ENCODE data around the gene TRANK1.

Gene TRANK1

GRCh38 chr3:36817806-36818533 is 126.9 kb downstream of the TRANK1 start:
- H3K4me1 ChIP-seq (ENCODE audit: control insufficient read depth, insufficient read depth, low read length) = no peaks in the 10 kb centered on the region
- no peaks in the 10 kb centered on the region for H3K9me3 ChIP-seq (ENCODE audit: control insufficient read depth, insufficient read depth, low read depth, low read length)
- CTCF ChIA-PET = no interaction called here
- H3K36me3 ChIP-seq (ENCODE audit: control insufficient read depth in 2 of 2, insufficient read depth in 1 of 2, low read length in 2 of 2) = no peaks in the 10 kb centered on the region
- H3K27ac ChIP-seq (ENCODE audit: extremely low read depth, low read depth, low read length) = no peak overlapping the region
- TF ChIP-seq ZSCAN16 (tag by site-specific recombination; IDR thresholded peaks at IDR 0.05) (no peak), ZNF629 (tag by site-specific recombination; IDR thresholded peaks at IDR 0.05) (no peak)
- H3K4me3 ChIP-seq (ENCODE audit: low read depth, low read length) = no peak overlapping the region
- POLR2A ChIA-PET = no interaction called here

DNA sequence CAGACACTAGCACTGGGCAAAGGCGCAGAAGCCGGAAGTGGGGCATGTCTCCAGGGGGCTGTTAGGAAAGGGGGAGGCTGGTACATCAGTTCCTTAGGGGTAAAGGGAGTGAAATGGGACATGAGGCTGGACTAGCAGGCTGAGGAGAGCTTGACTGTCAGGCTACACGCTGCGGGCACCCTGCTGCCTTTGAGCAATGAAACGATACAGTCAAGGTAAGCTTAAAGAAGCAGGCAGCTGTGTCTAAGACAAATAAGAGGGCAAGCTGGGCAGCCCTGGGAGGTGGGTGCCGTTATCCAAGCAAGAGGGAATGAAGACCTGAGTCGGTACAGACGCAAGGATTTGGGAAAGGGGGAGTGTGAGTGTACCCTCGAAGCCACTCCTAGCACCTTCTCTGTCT is 129.5 kb downstream of the TRANK1 start:
- Histone ChIP-seq H3K4me1 (ENCODE audit: control insufficient read depth, insufficient read depth, low read length) (no peaks in the 10 kb centered on the region), H3K4me3 (ENCODE audit: low read depth, low read length) (no peak overlapping the region), H3K9me3 (ENCODE audit: control insufficient read depth, insufficient read depth, low read depth, low read length) (no peaks in the 10 kb centered on the region), H3K27ac (ENCODE audit: extremely low read depth, low read depth, low read length) (no peak overlapping the region), H3K36me3 (ENCODE audit: control insufficient read depth in 2 of 2, insufficient read depth in 1 of 2, low read length in 2 of 2) (no peaks in the 10 kb centered on the region)
- ChIA-PET POLR2A (no interaction called here), CTCF (interaction anchor here (1.1 kb wide), 1 partner anchor 74 kb away, joined by 3 read pairs; no protein-coding TSS in a partner anchor)
- no peak for TF ChIP-seq ZNF843 (tag by site-specific recombination; IDR thresholded peaks at IDR 0.05)
- TF ChIP-seq ZNF530 (tag by site-specific recombination; IDR thresholded peaks at IDR 0.05; ENCODE audit: low read depth) = no peak
- no peak for TF ChIP-seq ZNF510 (tag by site-specific recombination; IDR thresholded peaks at IDR 0.05; ENCODE audit: insufficient replicate concordance)
- no peak for TF ChIP-seq ZNF624 (tag by site-specific recombination; IDR thresholded peaks at IDR 0.05)
- TF ChIP-seq EGR2 (tag by site-specific recombination; IDR thresholded peaks at IDR 0.05; ENCODE audit: low read depth) = no peak
- TF ChIP-seq ZNF202 (tag by site-specific recombination; IDR thresholded peaks at IDR 0.05; ENCODE audit: borderline replicate concordance) = no peak
- TF ChIP-seq ZNF707 (tag by site-specific recombination; IDR thresholded peaks at IDR 0.05) = no peak
- TF ChIP-seq GLIS1 (tag by site-specific recombination; IDR thresholded peaks at IDR 0.05) = no peak
- no peak for TF ChIP-seq ELK4 (IDR thresholded peaks at IDR 0.05; ENCODE audit: borderline replicate concordance, low read depth, low read length)
- TF ChIP-seq, protein P1, sequence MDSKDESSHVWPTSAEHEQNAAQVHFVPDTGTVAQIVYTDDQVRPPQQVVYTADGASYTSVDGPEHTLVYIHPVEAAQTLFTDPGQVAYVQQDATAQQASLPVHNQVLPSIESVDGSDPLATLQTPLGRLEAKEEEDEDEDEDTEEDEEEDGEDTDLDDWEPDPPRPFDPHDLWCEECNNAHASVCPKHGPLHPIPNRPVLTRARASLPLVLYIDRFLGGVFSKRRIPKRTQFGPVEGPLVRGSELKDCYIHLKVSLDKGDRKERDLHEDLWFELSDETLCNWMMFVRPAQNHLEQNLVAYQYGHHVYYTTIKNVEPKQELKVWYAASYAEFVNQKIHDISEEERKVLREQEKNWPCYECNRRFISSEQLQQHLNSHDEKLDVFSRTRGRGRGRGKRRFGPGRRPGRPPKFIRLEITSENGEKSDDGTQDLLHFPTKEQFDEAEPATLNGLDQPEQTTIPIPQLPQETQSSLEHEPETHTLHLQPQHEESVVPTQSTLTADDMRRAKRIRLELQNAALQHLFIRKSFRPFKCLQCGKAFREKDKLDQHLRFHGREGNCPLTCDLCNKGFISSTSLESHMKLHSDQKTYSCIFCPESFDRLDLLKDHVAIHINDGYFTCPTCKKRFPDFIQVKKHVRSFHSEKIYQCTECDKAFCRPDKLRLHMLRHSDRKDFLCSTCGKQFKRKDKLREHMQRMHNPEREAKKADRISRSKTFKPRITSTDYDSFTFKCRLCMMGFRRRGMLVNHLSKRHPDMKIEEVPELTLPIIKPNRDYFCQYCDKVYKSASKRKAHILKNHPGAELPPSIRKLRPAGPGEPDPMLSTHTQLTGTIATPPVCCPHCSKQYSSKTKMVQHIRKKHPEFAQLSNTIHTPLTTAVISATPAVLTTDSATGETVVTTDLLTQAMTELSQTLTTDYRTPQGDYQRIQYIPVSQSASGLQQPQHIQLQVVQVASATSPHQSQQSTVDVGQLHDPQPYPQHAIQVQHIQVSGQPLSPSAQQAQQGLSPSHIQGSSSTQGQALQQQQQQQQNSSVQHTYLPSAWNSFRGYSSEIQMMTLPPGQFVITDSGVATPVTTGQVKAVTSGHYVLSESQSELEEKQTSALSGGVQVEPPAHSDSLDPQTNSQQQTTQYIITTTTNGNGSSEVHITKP (tag by site-specific recombination; IDR thresholded peaks at IDR 0.05) = no peak
- TF ChIP-seq, protein P2, sequence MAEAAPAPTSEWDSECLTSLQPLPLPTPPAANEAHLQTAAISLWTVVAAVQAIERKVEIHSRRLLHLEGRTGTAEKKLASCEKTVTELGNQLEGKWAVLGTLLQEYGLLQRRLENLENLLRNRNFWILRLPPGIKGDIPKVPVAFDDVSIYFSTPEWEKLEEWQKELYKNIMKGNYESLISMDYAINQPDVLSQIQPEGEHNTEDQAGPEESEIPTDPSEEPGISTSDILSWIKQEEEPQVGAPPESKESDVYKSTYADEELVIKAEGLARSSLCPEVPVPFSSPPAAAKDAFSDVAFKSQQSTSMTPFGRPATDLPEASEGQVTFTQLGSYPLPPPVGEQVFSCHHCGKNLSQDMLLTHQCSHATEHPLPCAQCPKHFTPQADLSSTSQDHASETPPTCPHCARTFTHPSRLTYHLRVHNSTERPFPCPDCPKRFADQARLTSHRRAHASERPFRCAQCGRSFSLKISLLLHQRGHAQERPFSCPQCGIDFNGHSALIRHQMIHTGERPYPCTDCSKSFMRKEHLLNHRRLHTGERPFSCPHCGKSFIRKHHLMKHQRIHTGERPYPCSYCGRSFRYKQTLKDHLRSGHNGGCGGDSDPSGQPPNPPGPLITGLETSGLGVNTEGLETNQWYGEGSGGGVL (tag by site-specific recombination; IDR thresholded peaks at IDR 0.05) = no peak
- no peak for TF ChIP-seq ZFP3 (tag by site-specific recombination; IDR thresholded peaks at IDR 0.05; ENCODE audit: low read depth)

- Histone ChIP-seq H3K4me1 (ENCODE audit: control insufficient read depth, insufficient read depth, low read length) (no peaks in the 10 kb centered on the region), H3K27ac (ENCODE audit: extremely low read depth, low read depth, low read length) (no peak overlapping the region), H3K9me3 (ENCODE audit: control insufficient read depth, insufficient read depth, low read depth, low read length) (no peaks in the 10 kb centered on the region), H3K36me3 (ENCODE audit: control insufficient read depth in 2 of 2, insufficient read depth in 1 of 2, low read length in 2 of 2) (no peaks in the 10 kb centered on the region), H3K4me3 (ENCODE audit: low read depth, low read length) (no peak overlapping the region)
- ChIA-PET POLR2A (no interaction called here), CTCF (interaction anchor here (0.7 to 1.1 kb wide), 3 partner anchors 75 to 214 kb away, joined by 3 read pairs; no protein-coding TSS in a partner anchor)
- TF ChIP-seq OSR2 (tag by site-specific recombination; IDR thresholded peaks at IDR 0.05) (no peak), TRIM28 (IDR thresholded peaks at IDR 0.05; ENCODE audit: borderline replicate concordance, low read length) (no peak), ZNF2 (tag by site-specific recombination; IDR thresholded peaks at IDR 0.05) (no peak), ZNF707 (tag by site-specific recombination; IDR thresholded peaks at IDR 0.05) (no peak), ZNF473 (tag by site-specific recombination; IDR thresholded peaks at IDR 0.05) (no peak), ZBTB20 (tag by site-specific recombination; IDR thresholded peaks at IDR 0.05) (no peak), ZNF785 (tag by site-specific recombination; IDR thresholded peaks at IDR 0.05) (no peak), ZFP37 (tag by site-specific recombination; IDR thresholded peaks at IDR 0.05) (no peak), OVOL3 (tag by site-specific recombination; IDR thresholded peaks at IDR 0.05) (no peak)
- TF ChIP-seq, protein P3, sequence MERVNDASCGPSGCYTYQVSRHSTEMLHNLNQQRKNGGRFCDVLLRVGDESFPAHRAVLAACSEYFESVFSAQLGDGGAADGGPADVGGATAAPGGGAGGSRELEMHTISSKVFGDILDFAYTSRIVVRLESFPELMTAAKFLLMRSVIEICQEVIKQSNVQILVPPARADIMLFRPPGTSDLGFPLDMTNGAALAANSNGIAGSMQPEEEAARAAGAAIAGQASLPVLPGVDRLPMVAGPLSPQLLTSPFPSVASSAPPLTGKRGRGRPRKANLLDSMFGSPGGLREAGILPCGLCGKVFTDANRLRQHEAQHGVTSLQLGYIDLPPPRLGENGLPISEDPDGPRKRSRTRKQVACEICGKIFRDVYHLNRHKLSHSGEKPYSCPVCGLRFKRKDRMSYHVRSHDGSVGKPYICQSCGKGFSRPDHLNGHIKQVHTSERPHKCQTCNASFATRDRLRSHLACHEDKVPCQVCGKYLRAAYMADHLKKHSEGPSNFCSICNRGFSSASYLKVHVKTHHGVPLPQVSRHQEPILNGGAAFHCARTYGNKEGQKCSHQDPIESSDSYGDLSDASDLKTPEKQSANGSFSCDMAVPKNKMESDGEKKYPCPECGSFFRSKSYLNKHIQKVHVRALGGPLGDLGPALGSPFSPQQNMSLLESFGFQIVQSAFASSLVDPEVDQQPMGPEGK (tag by site-specific recombination; IDR thresholded peaks at IDR 0.05) = no peak
Measured at GRCh38 chr3:36814776-36815175, 130.1 kb downstream of the TRANK1 start.

Measured in HEK293 (cell line).